Measurements from ENCODE around the gene ADORA1.

The ADORA1 gene

GRCh38 chr1:203127666-203128430 lies at the start of gene ADORA1:
ADORA1 (plus strand) TSS chr1:203127726; CDS start chr1:203128842, 1,116 bp downstream.
- no peak for DNase-seq

GRCh38 chr1:203077956-203078355 lies 49.6 kb upstream of the ADORA1 start:
- no peak for DNase-seq

DNA sequence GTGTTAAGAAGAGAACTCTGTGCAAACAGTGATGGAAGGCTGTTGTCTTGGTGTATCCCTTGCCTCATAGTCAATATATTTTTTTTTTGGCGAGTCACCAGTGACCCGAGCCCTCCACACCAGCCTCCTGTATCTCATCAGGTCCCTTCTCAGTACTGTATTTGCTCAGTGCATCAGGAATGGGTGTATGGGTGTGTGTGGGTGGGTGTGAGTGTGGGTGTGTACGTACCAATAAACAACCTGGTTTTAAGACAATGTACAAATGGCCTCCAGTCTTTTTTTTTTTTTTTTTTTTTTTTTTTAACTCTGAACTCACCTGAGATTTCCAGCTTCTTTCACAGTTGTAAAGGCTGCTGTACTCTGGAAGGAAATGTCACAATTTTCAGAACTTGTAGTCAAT lies 49.0 kb upstream of the ADORA1 start:
- no peak for DNase-seq

- DNase-seq, result no peak
These were observed 47.1 kb upstream of the ADORA1 start for GRCh38 chr1:203080456-203080855.

- DNase-seq, result no peak
These were observed 45.9 kb upstream of the ADORA1 start for GRCh38 chr1:203081465-203082230.

DNA sequence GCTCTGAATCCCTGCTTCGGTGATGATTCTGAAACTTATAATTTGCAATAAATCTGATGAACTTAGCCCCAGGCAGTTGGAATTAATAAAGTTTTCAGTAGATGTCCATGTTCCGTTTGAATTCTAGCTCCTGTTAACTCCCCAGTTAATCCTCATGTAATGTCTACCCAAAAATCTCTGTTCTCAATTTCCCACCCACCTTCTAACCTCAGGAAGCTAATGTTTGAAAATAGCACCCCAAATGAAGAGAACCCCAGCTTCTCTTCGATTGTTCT lies 45.4 kb upstream of the ADORA1 start:
- no peak for DNase-seq

DNA sequence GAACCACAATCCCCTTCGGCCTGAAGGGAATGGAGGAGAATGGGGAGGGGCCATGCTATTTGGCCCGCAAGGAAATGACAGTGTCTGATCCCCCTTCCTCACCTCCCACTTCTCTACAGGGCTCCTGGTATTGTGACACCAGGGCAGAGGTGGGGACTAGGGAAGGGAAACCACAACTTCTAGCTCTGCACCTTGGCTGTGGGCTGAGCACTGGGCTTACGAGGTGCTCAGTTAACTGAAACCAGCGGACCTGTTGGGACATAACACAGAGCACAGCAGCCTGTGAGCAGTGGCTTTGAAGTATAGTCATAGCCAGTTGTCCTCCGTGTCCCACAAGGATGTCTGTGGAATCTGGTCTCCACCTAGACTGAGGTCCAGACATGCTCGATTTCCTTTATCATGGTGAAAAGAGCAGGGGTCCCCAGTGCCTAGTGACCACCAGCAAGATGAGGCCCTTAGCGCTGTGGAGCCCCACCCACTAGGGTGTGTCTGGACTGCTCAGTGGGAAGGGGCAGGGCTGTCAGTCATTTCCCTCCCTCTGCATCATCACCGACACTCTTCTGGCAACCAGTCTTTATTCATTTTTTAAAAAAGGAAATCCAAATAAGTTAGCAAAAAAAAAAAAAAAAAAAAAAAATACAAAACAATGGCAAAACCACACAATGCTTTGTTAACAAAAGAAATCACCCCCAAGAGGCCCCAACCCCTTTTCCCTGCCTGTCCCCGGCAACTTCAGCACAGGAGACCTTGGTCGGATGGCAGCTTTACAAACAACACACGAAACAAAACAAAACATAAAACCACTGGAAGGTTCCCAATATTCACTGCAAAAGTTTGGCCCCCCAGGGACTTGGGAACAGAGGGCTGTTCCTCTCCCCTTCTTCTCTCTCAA lies 44.7 kb upstream of the ADORA1 start:
- DNase-seq, result no peak

GRCh38 chr1:203083463-203083921 lies 44.0 kb upstream of the ADORA1 start:
- DNase-seq, result no peak

- DNase-seq, result peak; percentile 53 to 60
These were observed 42.7 kb upstream of the ADORA1 start for GRCh38 chr1:203084588-203085527.

DNA sequence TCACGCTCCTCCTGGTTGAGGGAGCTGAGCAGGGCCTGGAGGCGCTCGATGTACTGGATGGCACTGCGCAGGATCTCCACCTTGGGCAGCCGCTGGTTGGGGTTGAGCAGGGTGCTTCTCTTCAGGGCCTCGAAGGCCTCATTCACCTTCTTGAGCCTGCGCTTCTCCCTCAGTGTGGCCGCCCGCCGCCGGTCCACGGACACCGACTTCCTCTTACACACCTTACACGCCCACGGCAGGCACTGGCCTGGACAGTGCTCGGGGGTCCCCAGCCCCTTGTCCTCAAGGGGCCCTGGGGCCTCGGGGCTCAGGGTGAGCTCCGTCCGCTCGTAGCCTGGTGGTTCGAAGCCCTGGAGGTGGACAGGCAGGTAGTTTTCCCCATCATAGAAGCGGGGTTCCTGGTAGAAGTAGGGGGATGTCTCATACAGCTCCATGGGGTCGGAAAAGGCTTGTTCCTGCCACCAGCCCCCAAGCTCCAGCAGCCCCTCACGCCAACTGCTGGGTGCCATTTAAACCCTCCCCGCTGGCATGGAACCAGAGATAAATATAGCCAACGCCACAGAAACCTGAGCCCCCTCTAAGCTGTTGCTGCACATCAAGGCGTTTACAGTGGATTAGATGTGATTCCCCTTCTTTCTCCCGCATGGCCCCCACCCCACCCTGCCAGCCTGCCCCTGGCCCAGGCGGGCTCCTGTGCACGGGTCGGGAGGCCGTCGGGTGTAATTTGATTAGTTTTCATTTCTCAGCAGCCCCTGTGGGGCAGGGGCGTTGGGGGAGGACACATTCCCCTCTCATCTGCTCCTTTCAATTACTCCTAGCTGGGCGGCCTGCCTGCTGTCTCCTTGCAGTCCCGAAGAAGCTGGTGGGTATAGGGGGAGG lies 41.8 kb upstream of the ADORA1 start, which contains the start of gene MYOG:
MYOG (minus strand) TSS at position 485 of the 879 bp plus-strand sequence; CDS start at position 434, 51 bp downstream.
- DNase-seq, result no peak

GRCh38 chr1:203086992-203087763 lies 40.3 kb upstream of the ADORA1 start:
- no peak for DNase-seq

DNA sequence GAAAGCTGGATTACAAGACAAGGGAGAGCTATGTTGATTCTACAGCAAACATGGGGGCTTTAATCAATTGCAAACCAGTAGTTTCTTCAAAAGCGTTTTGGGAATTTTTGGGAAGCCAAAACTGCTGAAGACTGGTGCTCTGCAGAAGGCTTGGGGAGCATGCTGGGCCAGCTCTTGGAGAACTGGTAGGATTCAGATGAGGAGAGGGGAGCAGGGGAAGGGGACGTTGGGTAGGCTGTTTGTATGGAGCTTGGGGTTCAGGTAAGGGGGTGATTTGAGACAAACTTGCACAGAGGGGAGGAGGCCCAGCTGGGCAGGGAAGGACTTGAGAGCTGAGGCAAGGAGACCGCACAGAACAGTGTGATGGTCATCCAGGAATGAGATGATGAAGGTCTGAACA lies 39.1 kb upstream of the ADORA1 start:
- no peak for DNase-seq

DNA sequence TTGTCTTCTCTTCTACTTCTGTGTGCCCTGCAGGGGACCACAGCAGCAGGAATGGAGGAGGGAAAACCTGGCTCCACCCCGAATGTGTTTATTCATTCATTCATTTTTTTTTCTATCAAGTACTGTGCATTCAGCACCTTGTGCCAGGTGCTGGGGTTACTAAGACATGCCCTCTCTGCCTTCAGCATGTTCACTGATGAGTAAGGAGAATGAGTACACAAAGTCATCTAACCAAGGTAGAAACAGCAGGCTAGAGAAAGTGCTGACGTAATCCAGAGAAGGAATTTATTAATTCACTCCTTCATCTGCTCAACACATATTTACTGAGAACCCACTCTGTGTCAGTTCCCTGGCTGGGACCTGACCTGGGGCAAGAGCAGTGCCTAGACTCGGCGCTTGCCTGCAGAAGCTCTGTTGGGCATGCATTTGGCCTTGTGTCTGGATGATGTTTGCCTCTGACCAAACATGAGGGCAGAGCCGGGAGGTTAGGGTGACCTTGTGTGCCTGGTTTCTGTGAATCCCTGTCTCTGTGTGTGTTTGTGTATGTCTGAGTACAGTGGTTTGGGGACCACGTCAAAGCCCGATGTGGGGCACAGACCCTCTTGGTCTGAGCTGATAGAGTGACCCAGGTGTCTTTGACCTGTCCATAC lies 38.4 kb upstream of the ADORA1 start:
- no peak for DNase-seq

GRCh38 chr1:203089651-203090045 lies 37.9 kb upstream of the ADORA1 start:
- no peak for DNase-seq

GRCh38 chr1:203090421-203091198 lies 36.9 kb upstream of the ADORA1 start:
- no peak for DNase-seq

GRCh38 chr1:203091199-203091477 lies 36.4 kb upstream of the ADORA1 start:
- no peak for DNase-seq

GRCh38 chr1:203091761-203092330 lies 35.7 kb upstream of the ADORA1 start:
- no peak for DNase-seq

DNA sequence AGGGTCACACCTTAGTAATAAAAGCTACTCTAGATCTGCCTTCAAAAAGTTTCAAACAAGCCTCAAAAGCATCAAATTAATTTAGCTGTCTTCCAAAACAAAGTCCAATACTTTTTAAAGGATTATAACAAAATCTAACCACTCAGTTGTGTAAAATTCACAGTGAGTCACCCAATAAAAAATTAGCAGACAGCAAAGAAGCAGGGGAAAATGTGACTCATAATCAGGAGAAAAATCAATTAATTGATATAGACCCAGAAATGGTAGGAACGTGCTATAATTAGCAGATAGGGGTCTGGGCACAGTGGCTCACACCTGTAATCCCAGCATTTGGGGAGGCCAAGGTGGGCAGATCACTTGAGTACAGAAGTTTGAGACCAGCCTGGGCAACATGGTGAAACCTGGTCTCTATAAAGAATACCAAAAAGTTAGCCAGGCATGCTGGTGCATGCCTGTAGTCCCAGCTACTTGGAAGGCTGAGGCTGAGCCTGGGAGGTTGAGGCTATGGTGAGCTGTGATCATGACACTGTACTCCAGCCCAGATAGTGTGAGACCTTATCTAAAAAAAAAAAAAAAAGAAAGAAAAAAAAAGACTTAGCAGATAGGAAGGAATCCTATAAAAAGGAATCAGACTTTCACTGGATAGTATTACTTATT lies 33.6 kb upstream of the ADORA1 start:
- no peak for DNase-seq
